Measurements from ENCODE around the gene MOB3B. TPM values are rescaled to one million over a fixed set of nuclear protein-coding genes. Genes with fewer than 3 reads are reported as not detected.
A peak's percentile ranks its signal among the peaks of the same experiment; 100 is the strongest.

Gene MOB3B
- total RNA-seq, 1 donor from 2014 or later = 19.3 TPM

- no peak for DNase-seq (ENCODE audit: low spot score)
Observed at GRCh38 chr9:27447031-27447683, 82.5 kb downstream of the MOB3B start.

GRCh38 chr9:27445688-27446087 lies 83.9 kb downstream of the MOB3B start:
- DNase-seq (ENCODE audit: low spot score) = no peak

- no peak for DNase-seq (ENCODE audit: low spot score)
Observed at GRCh38 chr9:27445057-27445595, 84.5 kb downstream of the MOB3B start.

GRCh38 chr9:27442464-27442863 lies 87.2 kb downstream of the MOB3B start:
- DNase-seq (ENCODE audit: low spot score) = no peak

GRCh38 chr9:27441741-27442070 lies 87.9 kb downstream of the MOB3B start:
- no peak for DNase-seq (ENCODE audit: low spot score)

GRCh38 chr9:27440888-27441740 lies 88.5 kb downstream of the MOB3B start:
- DNase-seq (ENCODE audit: low spot score) = no peak

GRCh38 chr9:27438522-27438921 lies 91.1 kb downstream of the MOB3B start:
- DNase-seq (ENCODE audit: low spot score) = no peak

- DNase-seq (ENCODE audit: low spot score) = no peak
Observed at GRCh38 chr9:27437652-27438373, 91.8 kb downstream of the MOB3B start.

GRCh38 chr9:27436234-27436633 lies 93.4 kb downstream of the MOB3B start:
- DNase-seq (ENCODE audit: low spot score) = peak; percentile 25

GRCh38 chr9:27433631-27434325 lies 95.8 kb downstream of the MOB3B start:
- no peak for DNase-seq (ENCODE audit: low spot score)

- no peak for DNase-seq (ENCODE audit: low spot score)
Observed at GRCh38 chr9:27432308-27432707, 97.3 kb downstream of the MOB3B start.

- DNase-seq (ENCODE audit: low spot score) = no peak
Observed at GRCh38 chr9:27431543-27432147, 98.0 kb downstream of the MOB3B start.

- DNase-seq (ENCODE audit: low spot score) = no peak
Observed at GRCh38 chr9:27430750-27431535, 98.7 kb downstream of the MOB3B start.

GRCh38 chr9:27429917-27430316 lies 99.7 kb downstream of the MOB3B start:
- no peak for DNase-seq (ENCODE audit: low spot score)

- DNase-seq (ENCODE audit: low spot score) = no peak
Observed at GRCh38 chr9:27429436-27429835, 100.2 kb downstream of the MOB3B start.

- no peak for DNase-seq (ENCODE audit: low spot score)
Observed at GRCh38 chr9:27428551-27428950, 101.1 kb downstream of the MOB3B start.

GRCh38 chr9:27427272-27427643 lies 102.4 kb downstream of the MOB3B start:
- DNase-seq (ENCODE audit: low spot score) = no peak

- DNase-seq (ENCODE audit: low spot score) = no peak
Observed at GRCh38 chr9:27426511-27427271, 102.9 kb downstream of the MOB3B start.

GRCh38 chr9:27425827-27426510 lies 103.6 kb downstream of the MOB3B start:
- DNase-seq (ENCODE audit: low spot score) = no peak
